ENCODE measurements around the gene FANCC. TPM values are rescaled to one million over a fixed set of nuclear protein-coding genes. Genes with fewer than 3 reads are reported as not detected.
A peak's percentile ranks its signal among the peaks of the same experiment; 100 is the strongest.

FANCC gene, protein sequence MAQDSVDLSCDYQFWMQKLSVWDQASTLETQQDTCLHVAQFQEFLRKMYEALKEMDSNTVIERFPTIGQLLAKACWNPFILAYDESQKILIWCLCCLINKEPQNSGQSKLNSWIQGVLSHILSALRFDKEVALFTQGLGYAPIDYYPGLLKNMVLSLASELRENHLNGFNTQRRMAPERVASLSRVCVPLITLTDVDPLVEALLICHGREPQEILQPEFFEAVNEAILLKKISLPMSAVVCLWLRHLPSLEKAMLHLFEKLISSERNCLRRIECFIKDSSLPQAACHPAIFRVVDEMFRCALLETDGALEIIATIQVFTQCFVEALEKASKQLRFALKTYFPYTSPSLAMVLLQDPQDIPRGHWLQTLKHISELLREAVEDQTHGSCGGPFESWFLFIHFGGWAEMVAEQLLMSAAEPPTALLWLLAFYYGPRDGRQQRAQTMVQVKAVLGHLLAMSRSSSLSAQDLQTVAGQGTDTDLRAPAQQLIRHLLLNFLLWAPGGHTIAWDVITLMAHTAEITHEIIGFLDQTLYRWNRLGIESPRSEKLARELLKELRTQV
- 1 to 10 TPM; 4.7 to 7.1 (median 5.7) TPM for total RNA-seq (2021; fragmentation: NEBNext Ultra II Directional; extraction: Animal tissue kit (Norgen Biotek cat#: 25700))
- long read RNA-seq, partial matches to known transcripts = 0 of 1 reads
- long read RNA-seq, other reads (novel, unspliced or antisense) = 1 of 1 reads

DNA sequence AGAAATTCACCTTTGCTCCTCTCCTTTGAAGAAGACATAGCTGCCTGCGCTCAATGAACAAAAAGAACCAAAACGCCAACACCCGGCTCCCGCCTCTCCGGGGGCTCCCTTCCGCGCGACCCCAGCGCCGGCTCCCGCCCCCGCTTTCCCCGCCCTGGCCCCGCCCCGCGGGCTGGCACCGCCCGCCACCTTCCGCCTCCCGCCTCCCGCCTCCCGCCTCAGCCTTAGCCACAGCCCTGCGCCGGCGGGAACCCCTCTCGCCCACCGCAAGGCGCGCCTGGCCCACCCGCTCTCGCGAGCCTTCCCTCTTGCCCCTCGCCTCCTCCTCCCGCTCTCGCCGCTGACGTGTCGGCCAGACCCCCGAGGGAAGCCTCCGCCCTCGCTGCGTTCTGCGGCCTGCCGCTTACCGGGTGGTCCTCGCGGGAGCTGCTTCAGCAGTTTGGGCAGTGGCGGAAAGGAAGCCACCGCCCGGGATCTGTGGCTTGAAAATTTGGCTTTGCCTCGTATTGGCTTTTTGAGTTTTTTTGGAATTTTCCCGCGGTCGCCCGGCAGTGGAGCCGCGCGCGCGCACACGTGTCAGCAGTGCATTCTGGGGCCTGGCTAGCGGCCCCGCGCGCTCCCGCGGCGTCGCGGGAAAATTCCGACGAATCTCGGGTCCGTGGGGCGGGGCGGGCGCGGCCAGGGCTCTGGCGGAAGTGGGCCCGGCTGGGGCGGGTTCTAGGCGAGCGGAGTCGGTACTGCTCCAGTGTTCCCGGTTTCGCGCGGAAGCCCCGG lies at the start of gene FANCC:
TSS of gene FANCC (minus strand) at position 591 of the 774 bp plus-strand sequence. CDS start 68,418 bp downstream, outside the sequence.
- H3K4me3 Mint-ChIP-seq = peak within 1 kb of the TSS; percentile 90
- peak; percentile 71 for DNase-seq
- H3K4me1 Mint-ChIP-seq (ENCODE audit: low read depth) = peaks cover 34% of the 10 kb centered on the region
- no peaks in the 10 kb centered on the region for H3K36me3 Mint-ChIP-seq (ENCODE audit: low read depth)
- H3K27me3 Mint-ChIP-seq (ENCODE audit: insufficient read depth) = peaks cover under 1% of the 10 kb centered on the region; the same call in 1 of the 2 replicates
- TF ChIP-seq, protein P1, sequence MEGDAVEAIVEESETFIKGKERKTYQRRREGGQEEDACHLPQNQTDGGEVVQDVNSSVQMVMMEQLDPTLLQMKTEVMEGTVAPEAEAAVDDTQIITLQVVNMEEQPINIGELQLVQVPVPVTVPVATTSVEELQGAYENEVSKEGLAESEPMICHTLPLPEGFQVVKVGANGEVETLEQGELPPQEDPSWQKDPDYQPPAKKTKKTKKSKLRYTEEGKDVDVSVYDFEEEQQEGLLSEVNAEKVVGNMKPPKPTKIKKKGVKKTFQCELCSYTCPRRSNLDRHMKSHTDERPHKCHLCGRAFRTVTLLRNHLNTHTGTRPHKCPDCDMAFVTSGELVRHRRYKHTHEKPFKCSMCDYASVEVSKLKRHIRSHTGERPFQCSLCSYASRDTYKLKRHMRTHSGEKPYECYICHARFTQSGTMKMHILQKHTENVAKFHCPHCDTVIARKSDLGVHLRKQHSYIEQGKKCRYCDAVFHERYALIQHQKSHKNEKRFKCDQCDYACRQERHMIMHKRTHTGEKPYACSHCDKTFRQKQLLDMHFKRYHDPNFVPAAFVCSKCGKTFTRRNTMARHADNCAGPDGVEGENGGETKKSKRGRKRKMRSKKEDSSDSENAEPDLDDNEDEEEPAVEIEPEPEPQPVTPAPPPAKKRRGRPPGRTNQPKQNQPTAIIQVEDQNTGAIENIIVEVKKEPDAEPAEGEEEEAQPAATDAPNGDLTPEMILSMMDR (IDR thresholded peaks at IDR 0.05) = 0 out of 2 replicates have a peak, but pooled peaks have one; percentile 0
- H3K27ac Mint-ChIP-seq = peak within 1 kb of the TSS; percentile 90
- H3K9me3 Mint-ChIP-seq = no peaks in the 10 kb centered on the region

DNA sequence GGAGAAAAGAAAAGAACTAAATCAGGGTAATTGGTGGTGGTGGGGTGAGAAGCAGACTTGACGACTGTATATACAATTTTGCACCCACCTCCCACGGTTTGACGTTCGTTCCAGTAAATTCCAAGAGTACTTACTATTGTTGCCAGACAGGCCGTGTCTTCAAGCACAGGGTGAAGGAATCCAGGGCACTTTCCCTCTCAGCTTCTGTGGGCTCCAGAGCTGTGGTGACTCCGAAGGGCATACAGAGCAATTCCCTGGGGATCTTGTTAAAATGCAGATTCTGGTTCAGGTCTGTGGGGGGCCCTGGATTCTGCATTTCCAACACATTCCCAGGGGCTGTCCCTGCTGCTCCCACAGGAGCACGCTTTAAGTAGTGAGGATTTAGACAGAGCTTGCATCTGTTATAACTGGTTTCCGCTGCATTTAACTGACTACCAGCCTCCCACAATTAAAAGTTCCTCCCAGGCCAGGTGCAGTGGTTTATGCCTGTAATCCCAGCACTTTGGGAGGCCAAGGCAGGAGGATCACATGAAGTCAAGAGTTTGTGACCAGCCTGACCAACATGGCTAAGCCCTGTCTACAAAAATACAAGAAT lies 49.3 kb upstream of the FANCC start:
- no peaks in the 10 kb centered on the region for H3K36me3 Mint-ChIP-seq (ENCODE audit: low read depth)

DNA sequence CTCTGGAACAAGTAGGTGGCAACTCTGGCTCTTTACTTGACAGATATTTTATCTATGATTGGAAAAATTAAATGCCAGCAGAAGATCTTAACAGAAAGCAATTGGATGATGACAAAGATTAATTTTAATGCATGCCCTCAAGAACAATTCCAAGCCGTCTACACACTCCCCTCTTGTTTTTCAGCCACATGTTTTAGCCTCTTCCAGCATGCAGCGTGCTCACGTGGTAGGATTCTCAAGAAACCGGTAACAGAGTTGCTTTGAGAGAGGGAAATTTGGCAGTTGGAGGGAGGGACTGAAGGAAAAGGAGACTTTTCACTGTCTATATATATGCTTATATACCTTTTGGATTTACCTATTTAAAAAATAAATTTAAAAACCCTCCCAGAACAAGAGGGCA lies 48.3 kb upstream of the FANCC start:
- H3K4me3 Mint-ChIP-seq = no peak overlapping the region
- H3K27me3 Mint-ChIP-seq (ENCODE audit: insufficient read depth) = peaks cover 17% of the 10 kb centered on the region
- DNase-seq = no peak
- peaks cover 10% of the 10 kb centered on the region for H3K4me1 Mint-ChIP-seq (ENCODE audit: low read depth)
- H3K36me3 Mint-ChIP-seq (ENCODE audit: low read depth) = no peaks in the 10 kb centered on the region
- H3K27ac Mint-ChIP-seq = no peak overlapping the region
- H3K9me3 Mint-ChIP-seq = no peaks in the 10 kb centered on the region
- TF ChIP-seq, protein P1 (IDR thresholded peaks at IDR 0.05) = no peak

More for the DNA sequence above, 49.3 kb upstream of the FANCC start:
- Mint-ChIP-seq H3K27ac (no peak overlapping the region), H3K4me1 (ENCODE audit: low read depth) (peaks cover 10% of the 10 kb centered on the region), H3K4me3 (no peak overlapping the region), H3K9me3 (no peaks in the 10 kb centered on the region), H3K27me3 (ENCODE audit: insufficient read depth) (peaks cover 17% of the 10 kb centered on the region)
- TF ChIP-seq, protein P1 (IDR thresholded peaks at IDR 0.05) = no peak
- no peak for DNase-seq

DNA sequence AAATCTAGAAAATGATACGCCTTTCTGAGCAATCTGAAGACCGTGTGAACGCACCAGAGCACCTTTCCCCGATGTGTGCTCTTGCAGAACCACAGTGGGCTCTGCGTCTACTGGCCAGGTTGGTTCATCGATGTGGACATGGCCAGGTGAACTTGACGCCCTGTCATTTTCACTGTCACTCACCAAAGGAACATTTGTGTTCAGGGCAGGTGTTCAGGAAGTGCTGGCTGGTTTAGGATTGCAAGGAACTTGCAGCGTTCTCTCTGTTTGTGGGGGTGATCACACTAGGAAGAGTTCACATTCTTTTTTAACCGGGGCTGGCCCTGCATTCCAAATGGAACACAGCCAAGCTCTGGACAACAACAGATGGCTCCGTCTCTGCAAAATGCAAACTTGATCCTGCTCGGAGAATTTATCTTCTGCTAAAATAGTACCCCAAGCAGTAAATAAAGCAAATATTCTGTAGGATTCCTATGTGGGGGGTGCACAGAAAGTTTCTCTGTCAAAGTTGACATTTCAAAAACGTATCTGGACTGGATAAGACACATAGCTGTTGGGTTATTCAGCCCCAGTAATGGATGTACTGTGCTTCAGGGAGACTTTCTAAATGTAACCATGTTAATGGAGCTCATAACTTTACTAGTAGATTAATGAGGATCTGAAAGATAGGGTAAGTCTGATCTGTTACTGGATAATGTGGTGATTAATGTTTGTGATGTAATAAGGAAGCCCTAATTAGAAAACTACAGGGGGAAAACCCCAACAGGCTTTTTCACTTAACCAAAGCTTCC lies 45.7 kb upstream of the FANCC start:
- no peak for DNase-seq
- no peak overlapping the region for H3K4me3 Mint-ChIP-seq
- peaks cover 15% of the 10 kb centered on the region for H3K27me3 Mint-ChIP-seq (ENCODE audit: insufficient read depth)
- no peaks in the 10 kb centered on the region for H3K36me3 Mint-ChIP-seq (ENCODE audit: low read depth)
- TF ChIP-seq, protein P1 (IDR thresholded peaks at IDR 0.05) = no peak
- H3K9me3 Mint-ChIP-seq = no peaks in the 10 kb centered on the region
- no peak overlapping the region for H3K27ac Mint-ChIP-seq
- H3K4me1 Mint-ChIP-seq (ENCODE audit: low read depth) = peaks cover 10% of the 10 kb centered on the region

All from HFFc6 (cell line).